HG03045 (cell line): Measurements from ENCODE around the gene CWF19L2.
A peak's percentile ranks its signal among the peaks of the same experiment; 100 is the strongest.
"Not testable (repeated sequence)": the region's sequence is repeated elsewhere in the genome, so short reads cannot be mapped to it uniquely, and the experiment has no call there.

Experiments
- ATAC-seq: cut with Tn5 transposase; IDR thresholded peaks from one replicate; pipeline ENCODE4 v1.9.1; 2021; ENCODE audit warnings: mild to moderate bottlenecking, moderate library complexity; ENCODE audit not compliant: unreplicated experiment

The CWF19L2 gene

DNA sequence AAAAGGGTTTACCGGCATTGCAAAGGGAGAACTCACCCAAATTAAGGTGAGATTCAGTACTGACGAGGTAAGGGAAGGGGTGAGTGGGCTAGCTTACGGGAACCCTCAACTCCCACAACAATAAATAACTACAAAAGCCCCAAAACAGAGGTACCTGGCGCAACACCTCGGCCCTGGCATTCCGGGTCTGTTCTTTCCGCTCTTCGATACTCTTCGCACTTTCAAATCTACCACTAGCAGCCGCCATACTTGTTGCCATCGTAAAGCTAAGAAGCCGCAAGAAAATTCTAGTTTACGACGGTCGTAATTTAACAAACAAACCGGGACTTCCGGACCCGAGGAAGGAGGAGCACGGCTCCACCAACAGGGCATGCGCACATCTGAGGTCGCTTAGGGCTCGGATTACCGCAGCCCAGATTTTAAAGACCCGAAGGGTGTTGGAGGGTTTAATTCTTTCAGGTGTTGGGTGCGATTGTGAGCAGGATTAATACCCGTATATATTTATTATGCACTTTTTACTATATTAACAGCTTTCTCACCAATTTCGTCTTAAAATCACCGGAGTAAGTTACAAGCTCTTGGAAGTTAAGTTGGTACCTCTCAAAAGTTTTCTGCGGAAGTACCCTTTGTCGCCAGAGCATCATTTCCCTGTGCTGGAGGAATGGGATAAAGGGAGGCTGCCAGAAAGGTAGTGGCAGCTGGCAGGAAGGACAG is at the start of gene CWF19L2:
TSS of gene CWF19L2 (minus strand) at position 268 of the 714 bp plus-strand sequence. CDS start at position 259, 9 bp downstream.
- ATAC-seq, result peak; percentile 97

DNA sequence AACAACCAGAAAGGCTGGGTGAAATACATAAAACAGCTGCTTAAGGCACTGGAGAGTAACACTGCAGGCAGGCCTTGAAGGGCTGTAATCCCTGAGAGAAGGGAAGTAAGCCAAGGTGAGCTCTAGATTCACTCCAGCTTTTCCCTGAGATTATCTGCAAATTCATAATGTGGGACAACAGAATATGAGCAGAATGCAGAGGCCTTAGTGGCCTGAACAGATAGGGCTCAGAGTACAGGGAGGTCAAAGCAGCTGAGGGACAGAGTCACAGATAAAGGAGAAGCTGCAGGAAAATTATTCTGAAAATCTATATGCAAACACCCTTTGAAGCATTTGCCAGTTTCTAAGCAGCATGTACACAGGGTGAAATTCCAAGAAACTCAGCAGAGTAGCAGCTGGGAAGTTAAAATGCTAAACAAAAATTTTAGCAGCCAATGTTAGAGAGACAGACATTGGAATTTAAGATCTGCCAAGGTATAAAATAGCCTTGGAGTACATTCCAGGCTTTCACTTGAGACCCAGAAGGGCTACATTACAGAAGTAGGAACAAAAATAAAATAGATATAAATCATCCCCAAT is 48.1 kb upstream of the CWF19L2 start:
- ATAC-seq, result no peak

DNA sequence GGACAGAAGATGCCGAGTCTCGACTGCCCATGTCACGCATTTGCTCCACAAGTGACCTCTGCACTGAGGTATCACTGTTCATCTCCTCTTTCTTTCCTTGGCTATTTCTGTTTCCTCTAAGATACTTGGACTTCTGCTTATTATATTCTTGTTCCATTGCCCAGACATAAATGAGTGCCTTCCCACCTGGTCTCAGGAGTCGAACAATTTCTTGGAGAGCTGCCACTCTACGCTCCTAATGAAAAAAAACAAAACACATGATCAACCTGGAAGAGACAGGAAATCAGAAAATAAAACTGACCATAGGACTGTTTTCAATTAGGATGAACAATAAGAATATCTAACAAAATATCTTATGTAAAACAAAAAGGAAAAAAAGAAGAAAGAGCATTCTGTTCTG is 47.4 kb upstream of the CWF19L2 start:
- no peak for ATAC-seq

DNA sequence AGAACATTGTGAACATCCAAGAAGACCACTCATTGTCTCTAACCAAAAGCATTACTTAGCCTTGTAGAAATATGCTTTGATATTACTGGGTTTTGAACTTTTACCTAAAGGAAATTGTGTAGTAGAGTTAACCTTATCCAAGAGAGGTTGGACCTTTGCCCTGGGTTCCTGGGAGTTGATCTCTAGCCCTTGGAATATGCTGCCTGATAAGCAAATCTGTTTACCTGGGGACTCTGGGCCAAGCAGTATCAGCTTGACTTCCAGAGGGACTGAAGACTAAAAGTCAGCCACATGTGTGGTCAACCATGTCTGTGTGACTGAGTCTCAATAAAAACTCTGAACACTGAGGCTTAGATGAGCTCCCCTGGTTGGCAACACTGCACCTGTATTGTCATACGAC is 44.1 kb upstream of the CWF19L2 start:
- ATAC-seq, result no peak

DNA sequence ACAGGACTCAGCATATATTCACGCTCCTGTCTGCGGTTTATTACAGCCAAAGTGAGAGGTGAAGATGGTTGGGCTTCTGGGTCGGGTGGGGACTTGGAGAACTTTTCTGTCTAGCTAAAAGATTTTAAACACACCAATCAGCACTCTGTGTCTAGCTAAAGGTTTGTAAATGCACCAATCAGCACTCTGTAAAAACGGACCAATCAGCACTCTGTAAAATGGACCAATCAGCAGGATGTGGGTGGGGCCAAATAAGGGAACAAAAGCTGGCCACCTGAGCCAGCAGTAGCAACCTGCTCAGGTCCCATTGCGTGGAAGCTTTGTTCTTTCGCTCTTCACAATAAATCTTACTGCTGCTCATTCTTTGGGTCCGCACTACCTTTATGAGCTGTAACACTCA is 39.7 kb upstream of the CWF19L2 start:
- ATAC-seq, result not testable (repeated sequence)

DNA sequence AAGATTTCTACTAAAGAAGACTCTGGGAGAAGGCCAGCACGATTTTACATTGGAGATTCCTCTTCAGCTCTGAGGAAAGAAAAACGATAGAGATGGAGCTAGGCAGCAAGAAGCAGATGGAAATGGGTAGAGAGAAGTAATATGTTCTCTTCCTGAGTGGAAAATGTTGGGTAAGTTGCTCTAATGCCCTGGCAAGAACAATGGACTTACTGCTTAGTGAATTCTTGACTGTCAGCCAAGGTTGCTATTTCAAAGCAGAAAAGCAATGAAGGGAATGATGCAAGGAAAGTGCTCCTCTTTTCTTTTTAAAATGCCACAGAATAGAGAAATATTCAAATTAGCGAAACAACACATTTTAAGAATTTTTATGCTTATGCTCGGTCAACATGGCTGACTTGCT is 38.4 kb upstream of the CWF19L2 start:
- ATAC-seq, result no peak

GRCh38 chr11:107494055-107494454 is 36.4 kb upstream of the CWF19L2 start:
- ATAC-seq, result no peak

- ATAC-seq, result no peak
Measured at GRCh38 chr11:107493117-107493516, 35.5 kb upstream of the CWF19L2 start.

DNA sequence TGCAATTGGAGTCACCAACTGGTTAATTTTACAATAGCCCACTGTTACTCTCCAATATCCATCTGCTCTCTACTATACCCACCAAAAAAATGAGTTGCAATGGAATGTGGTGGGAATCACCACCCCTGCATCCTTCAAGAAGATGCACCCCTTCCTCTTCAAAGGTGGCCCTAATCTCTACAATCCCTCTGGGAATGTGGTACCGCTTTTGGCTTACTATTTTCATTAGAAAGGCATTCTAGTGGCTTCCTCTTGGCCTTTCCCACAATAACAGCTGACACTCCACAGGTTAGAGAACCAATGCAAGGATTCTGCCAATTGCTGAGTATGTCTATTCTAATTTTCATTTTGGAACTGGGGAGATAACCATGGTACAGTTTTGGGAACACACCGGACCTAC is 33.2 kb upstream of the CWF19L2 start:
- no peak for ATAC-seq

DNA sequence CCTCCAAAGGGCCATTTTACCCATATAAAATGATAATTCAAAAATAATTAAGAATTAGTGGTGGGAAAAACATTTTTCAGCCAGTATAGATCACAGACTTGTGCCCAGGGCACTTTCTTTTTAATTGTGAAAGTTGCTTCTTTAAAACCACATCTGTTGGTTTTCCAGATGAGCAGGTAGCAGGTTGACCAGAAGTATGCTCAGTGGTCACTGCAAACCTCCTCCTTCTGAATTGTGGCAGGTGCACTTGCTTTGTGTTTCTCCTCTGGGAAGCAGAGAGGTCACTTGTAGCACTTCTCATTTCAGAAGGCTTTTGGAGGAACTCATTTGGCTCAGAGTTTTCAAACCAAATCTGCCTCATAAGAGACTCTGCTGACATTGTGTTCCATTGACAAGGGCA is 24.6 kb upstream of the CWF19L2 start:
- no peak for ATAC-seq

GRCh38 chr11:107478922-107479321 is 21.3 kb upstream of the CWF19L2 start:
- ATAC-seq, result no peak

DNA sequence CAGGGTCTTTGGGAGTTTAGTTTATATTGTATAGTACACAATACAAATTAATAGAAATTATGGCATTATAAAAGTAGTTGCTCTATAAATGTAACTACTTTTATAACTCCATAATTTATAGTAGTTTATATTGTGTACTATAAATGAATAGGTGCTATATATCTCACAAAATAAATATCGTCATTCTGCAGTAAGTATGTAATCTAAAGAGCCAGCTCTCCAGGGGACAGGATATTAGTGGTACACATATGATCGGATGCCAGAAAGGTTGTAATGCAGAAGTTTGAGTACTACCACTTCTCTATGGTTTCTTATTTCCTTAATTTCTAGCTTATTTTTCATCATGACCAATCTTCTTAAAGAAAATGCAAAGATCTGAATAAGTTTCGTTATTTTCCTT is 20.2 kb upstream of the CWF19L2 start:
- no peak for ATAC-seq

- no peak for ATAC-seq
Measured at GRCh38 chr11:107473792-107474191, 16.2 kb upstream of the CWF19L2 start.

- ATAC-seq, result no peak
Measured at GRCh38 chr11:107472966-107473365, 15.3 kb upstream of the CWF19L2 start.

DNA sequence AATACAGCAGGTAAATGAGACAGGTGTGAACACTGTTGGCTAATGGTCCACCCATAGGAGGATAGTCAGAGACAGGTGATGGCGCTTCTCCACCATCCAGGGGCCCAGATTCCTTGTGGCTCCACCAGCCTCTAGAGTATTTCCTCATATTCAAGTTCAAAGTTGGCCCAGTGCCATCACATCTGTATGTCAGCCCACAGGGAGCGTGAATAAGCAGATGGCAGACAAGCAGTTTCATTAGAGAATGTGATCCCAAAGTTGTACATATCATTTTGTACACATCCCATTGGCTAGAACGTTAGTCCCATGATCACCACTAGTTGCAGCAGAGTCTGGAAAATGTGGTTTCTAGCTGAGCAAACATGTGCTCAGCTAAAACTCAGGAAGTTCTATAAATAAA is 11.0 kb upstream of the CWF19L2 start:
- no peak for ATAC-seq

DNA sequence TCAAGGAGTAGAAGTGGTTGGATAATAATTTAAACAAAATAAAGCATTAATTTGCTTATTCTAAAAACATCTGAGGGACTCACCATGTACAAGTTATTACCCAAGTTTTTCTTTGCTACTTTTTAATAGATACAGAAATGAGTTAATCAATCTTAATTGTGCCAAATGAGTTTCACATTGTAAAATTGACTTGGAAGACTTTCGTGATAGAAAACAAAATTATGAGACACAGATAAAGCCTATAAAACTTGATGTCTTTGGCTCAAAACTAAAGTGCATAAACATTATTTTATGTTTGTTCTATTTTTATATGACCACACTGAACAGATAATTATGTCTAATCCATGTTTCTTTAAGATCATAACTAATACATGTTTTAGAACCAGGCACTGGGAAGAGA is 10.1 kb upstream of the CWF19L2 start:
- ATAC-seq, result no peak

- ATAC-seq, result not testable (repeated sequence)
Measured at GRCh38 chr11:107466275-107466866, 8.7 kb upstream of the CWF19L2 start.

DNA sequence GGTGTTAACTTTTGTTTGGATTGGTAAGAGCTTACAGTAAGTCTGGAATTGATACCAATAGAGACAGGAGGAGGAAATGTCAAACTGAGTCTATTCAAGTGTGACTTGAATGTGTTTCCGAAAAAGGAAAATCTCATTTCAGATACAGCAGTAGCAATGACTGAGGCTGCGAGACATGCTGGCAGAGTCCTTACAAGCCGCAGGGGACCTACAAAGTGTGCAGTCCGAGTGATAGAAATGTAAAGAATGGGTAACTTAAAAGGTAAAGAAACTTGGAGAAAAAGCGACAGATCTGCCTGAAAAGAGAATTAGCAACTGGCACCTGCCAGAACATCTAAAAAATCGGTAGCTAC is 444 bp downstream of the CWF19L2 start:
- ATAC-seq, result peak; percentile 46

GRCh38 chr11:107453594-107454286 is 3.9 kb downstream of the CWF19L2 start:
- no peak for ATAC-seq

GRCh38 chr11:107446822-107447431 is 10.7 kb downstream of the CWF19L2 start:
- no peak for ATAC-seq

DNA sequence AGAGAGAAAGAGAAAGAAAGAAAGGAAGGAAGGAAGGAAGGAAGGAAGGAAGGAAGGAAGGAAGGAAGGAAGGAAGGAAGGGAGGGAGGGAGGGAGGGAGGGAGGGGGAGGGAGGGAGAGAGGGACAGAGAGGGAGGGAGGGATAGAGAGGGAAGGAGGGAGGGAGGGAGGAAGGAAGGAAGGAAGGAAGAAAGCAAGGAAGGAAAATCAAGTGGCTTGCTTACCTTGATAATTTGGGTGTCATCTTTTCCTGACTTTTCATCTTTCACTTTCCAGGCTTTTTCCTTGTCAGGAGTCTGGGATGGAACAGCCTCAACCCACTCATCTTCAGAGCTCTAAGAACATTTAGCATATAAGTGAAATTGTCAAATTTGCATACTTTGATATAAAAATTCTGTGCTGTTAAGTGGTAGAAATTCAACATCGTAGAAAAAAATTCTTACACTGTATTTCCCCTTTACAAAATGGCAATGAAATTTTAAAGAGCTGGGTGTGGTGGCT is 14.9 kb downstream of the CWF19L2 start:
- ATAC-seq, result no peak
